ENCODE results near the gene CRELD1.

DNA sequence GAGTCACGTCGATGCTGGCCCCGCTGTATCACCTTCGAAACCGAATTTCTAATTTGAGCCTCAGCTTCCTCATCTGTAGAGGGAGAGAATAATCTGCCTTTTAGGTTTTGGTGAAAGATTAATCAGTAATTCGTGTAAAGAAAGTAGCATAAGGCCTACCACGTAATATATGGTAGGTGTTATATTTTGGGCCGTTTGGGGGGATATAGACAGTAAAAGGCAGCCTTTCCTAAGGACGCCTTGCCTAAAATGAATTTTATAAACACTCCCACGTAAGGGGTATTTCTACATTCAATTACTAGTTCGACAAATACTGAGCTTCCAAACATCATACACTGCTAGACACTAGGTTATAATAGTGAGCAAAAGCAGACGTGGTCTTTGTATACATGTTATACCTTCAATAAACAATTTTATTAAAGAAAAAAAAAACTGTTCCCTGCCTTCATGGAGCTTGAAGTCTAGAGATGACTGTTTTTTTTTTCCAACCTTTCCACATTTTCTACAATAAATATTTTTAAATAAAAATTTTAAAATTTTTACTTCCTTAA is 42.5 kb upstream of the CRELD1 start:
- TF ChIP-seq POLR2A (IDR thresholded peaks at IDR 0.05; ENCODE audit: low read depth, low read length) = no peak
- no peak for TF ChIP-seq POLR2AphosphoS5 (IDR thresholded peaks at IDR 0.05; ENCODE audit: low read depth, low read length)
- TF ChIP-seq TAF1 (IDR thresholded peaks at IDR 0.05; ENCODE audit: borderline replicate concordance, low read depth, low read length) = no peak
